ENCODE results near the gene HCFC1.

The HCFC1 gene

GRCh38 chrX:153966283-153966688, 5.3 kb downstream of the HCFC1 start:
- H3K4me3 ChIP-seq (ENCODE audit: extremely low read depth, insufficient read depth, low read length, poor library complexity, severe bottlenecking), result no peak overlapping the region
- H3K36me3 ChIP-seq (ENCODE audit: control insufficient read depth, insufficient read depth, low read length), result peaks cover 57% of the 10 kb centered on the region
- no peaks in the 10 kb centered on the region for H3K9me3 ChIP-seq (ENCODE audit: control insufficient read depth, low read length)
- 97 to 100% methylated on average over 4 to 12 of the region's 15 CpGs for WGBS, 2 experiments (ENCODE audit: insufficient coverage in 2 of 2)
- H3K27ac ChIP-seq (ENCODE audit: low read depth, low read length, severe bottlenecking), result no peak overlapping the region
- H3K4me1 ChIP-seq (ENCODE audit: control insufficient read depth, insufficient read depth, low read length, poor library complexity, severe bottlenecking), result peaks cover 25% of the 10 kb centered on the region

GRCh38 chrX:153965406-153965805, 6.2 kb downstream of the HCFC1 start:
- Histone ChIP-seq H3K36me3 (ENCODE audit: control insufficient read depth, insufficient read depth, low read length) (peaks cover 65% of the 10 kb centered on the region), H3K4me1 (ENCODE audit: control insufficient read depth, insufficient read depth, low read length, poor library complexity, severe bottlenecking) (peaks cover 25% of the 10 kb centered on the region)
- WGBS, 2 experiments (ENCODE audit: insufficient coverage in 2 of 2), result 100% methylated on average over 1 of the region's 5 CpGs; no CpG with 5 or more reads in 1 of the 2 experiments

GRCh38 chrX:153964105-153964504, 7.5 kb downstream of the HCFC1 start:
- WGBS, 2 experiments (ENCODE audit: insufficient coverage in 2 of 2), result 100% methylated on average over 4 of the region's 14 CpGs; no CpG with 5 or more reads in 1 of the 2 experiments
- no peak overlapping the region for H3K27ac ChIP-seq (ENCODE audit: low read depth, low read length, severe bottlenecking)
- H3K9me3 ChIP-seq (ENCODE audit: control insufficient read depth, low read length), result no peaks in the 10 kb centered on the region
- H3K4me3 ChIP-seq (ENCODE audit: extremely low read depth, insufficient read depth, low read length, poor library complexity, severe bottlenecking), result no peak overlapping the region
- H3K36me3 ChIP-seq (ENCODE audit: control insufficient read depth, insufficient read depth, low read length), result peaks cover 75% of the 10 kb centered on the region
- H3K4me1 ChIP-seq (ENCODE audit: control insufficient read depth, insufficient read depth, low read length, poor library complexity, severe bottlenecking), result peaks cover 24% of the 10 kb centered on the region

More at GRCh38 chrX:153965406-153965805, 6.2 kb downstream of the HCFC1 start:
- H3K9me3 ChIP-seq (ENCODE audit: control insufficient read depth, low read length), result no peaks in the 10 kb centered on the region
- no peak overlapping the region for H3K27ac ChIP-seq (ENCODE audit: low read depth, low read length, severe bottlenecking)
- no peak overlapping the region for H3K4me3 ChIP-seq (ENCODE audit: extremely low read depth, insufficient read depth, low read length, poor library complexity, severe bottlenecking)

- Histone ChIP-seq H3K4me1 (ENCODE audit: control insufficient read depth, insufficient read depth, low read length, poor library complexity, severe bottlenecking) (peaks cover 18% of the 10 kb centered on the region), H3K9me3 (ENCODE audit: control insufficient read depth, low read length) (no peaks in the 10 kb centered on the region), H3K27ac (ENCODE audit: low read depth, low read length, severe bottlenecking) (no peak overlapping the region), H3K36me3 (ENCODE audit: control insufficient read depth, insufficient read depth, low read length) (peaks cover 79% of the 10 kb centered on the region), H3K4me3 (ENCODE audit: extremely low read depth, insufficient read depth, low read length, poor library complexity, severe bottlenecking) (no peak overlapping the region)
- 97% methylated on average over 4 to 7 of the region's 12 CpGs for WGBS, 2 experiments (ENCODE audit: insufficient coverage in 2 of 2)
Observed at GRCh38 chrX:153963546-153963945, 8.1 kb downstream of the HCFC1 start.

GRCh38 chrX:153961292-153961691, 10.3 kb downstream of the HCFC1 start:
- Histone ChIP-seq H3K27ac (ENCODE audit: low read depth, low read length, severe bottlenecking) (no peak overlapping the region), H3K4me3 (ENCODE audit: extremely low read depth, insufficient read depth, low read length, poor library complexity, severe bottlenecking) (no peak overlapping the region), H3K9me3 (ENCODE audit: control insufficient read depth, low read length) (no peaks in the 10 kb centered on the region), H3K4me1 (ENCODE audit: control insufficient read depth, insufficient read depth, low read length, poor library complexity, severe bottlenecking) (peaks cover under 1% of the 10 kb centered on the region), H3K36me3 (ENCODE audit: control insufficient read depth, insufficient read depth, low read length) (peaks cover 83% of the 10 kb centered on the region)
- 90 to 100% methylated on average over 2 to 7 of the region's 11 CpGs for WGBS, 2 experiments (ENCODE audit: insufficient coverage in 2 of 2)

GRCh38 chrX:153960786-153961185, 10.8 kb downstream of the HCFC1 start:
- Histone ChIP-seq H3K4me1 (ENCODE audit: control insufficient read depth, insufficient read depth, low read length, poor library complexity, severe bottlenecking) (no peaks in the 10 kb centered on the region), H3K9me3 (ENCODE audit: control insufficient read depth, low read length) (no peaks in the 10 kb centered on the region), H3K4me3 (ENCODE audit: extremely low read depth, insufficient read depth, low read length, poor library complexity, severe bottlenecking) (no peak overlapping the region), H3K36me3 (ENCODE audit: control insufficient read depth, insufficient read depth, low read length) (peaks cover 87% of the 10 kb centered on the region), H3K27ac (ENCODE audit: low read depth, low read length, severe bottlenecking) (no peak overlapping the region)
- WGBS, 2 experiments (ENCODE audit: insufficient coverage in 2 of 2), result 95 to 97% methylated on average over 16 to 22 of the region's 22 CpGs

GRCh38 chrX:153960077-153960476, 11.5 kb downstream of the HCFC1 start:
- no peaks in the 10 kb centered on the region for H3K9me3 ChIP-seq (ENCODE audit: control insufficient read depth, low read length)
- H3K27ac ChIP-seq (ENCODE audit: low read depth, low read length, severe bottlenecking), result no peak overlapping the region
- H3K4me3 ChIP-seq (ENCODE audit: extremely low read depth, insufficient read depth, low read length, poor library complexity, severe bottlenecking), result no peak overlapping the region
- 100% methylated on average over 3 of the region's 16 CpGs; no CpG with 5 or more reads in 1 of the 2 experiments for WGBS, 2 experiments (ENCODE audit: insufficient coverage in 2 of 2)
- H3K4me1 ChIP-seq (ENCODE audit: control insufficient read depth, insufficient read depth, low read length, poor library complexity, severe bottlenecking), result no peaks in the 10 kb centered on the region
- H3K36me3 ChIP-seq (ENCODE audit: control insufficient read depth, insufficient read depth, low read length), result peaks cover 85% of the 10 kb centered on the region

- Histone ChIP-seq H3K4me3 (ENCODE audit: extremely low read depth, insufficient read depth, low read length, poor library complexity, severe bottlenecking) (no peak overlapping the region), H3K9me3 (ENCODE audit: control insufficient read depth, low read length) (no peaks in the 10 kb centered on the region), H3K36me3 (ENCODE audit: control insufficient read depth, insufficient read depth, low read length) (peaks cover 81% of the 10 kb centered on the region), H3K4me1 (ENCODE audit: control insufficient read depth, insufficient read depth, low read length, poor library complexity, severe bottlenecking) (no peaks in the 10 kb centered on the region), H3K27ac (ENCODE audit: low read depth, low read length, severe bottlenecking) (no peak overlapping the region)
- WGBS, 2 experiments (ENCODE audit: insufficient coverage in 2 of 2), result 98 to 100% methylated on average over 2 to 10 of the region's 15 CpGs
Observed at GRCh38 chrX:153959649-153960048, 12.0 kb downstream of the HCFC1 start.

GRCh38 chrX:153958605-153959004, 13.0 kb downstream of the HCFC1 start:
- no peak overlapping the region for H3K27ac ChIP-seq (ENCODE audit: low read depth, low read length, severe bottlenecking)
- no peak overlapping the region for H3K4me3 ChIP-seq (ENCODE audit: extremely low read depth, insufficient read depth, low read length, poor library complexity, severe bottlenecking)
- H3K9me3 ChIP-seq (ENCODE audit: control insufficient read depth, low read length), result no peaks in the 10 kb centered on the region
- WGBS, 2 experiments (ENCODE audit: insufficient coverage in 2 of 2), result 95 to 99% methylated on average over 12 of the region's 14 CpGs
- H3K4me1 ChIP-seq (ENCODE audit: control insufficient read depth, insufficient read depth, low read length, poor library complexity, severe bottlenecking), result no peaks in the 10 kb centered on the region
- peaks cover 77% of the 10 kb centered on the region for H3K36me3 ChIP-seq (ENCODE audit: control insufficient read depth, insufficient read depth, low read length)

GRCh38 chrX:153957224-153957623, 14.4 kb downstream of the HCFC1 start:
- Histone ChIP-seq H3K36me3 (ENCODE audit: control insufficient read depth, insufficient read depth, low read length) (peaks cover 73% of the 10 kb centered on the region), H3K4me3 (ENCODE audit: extremely low read depth, insufficient read depth, low read length, poor library complexity, severe bottlenecking) (no peak overlapping the region)
- 100% methylated on average over 3 of the region's 17 CpGs; no CpG with 5 or more reads in 1 of the 2 experiments for WGBS, 2 experiments (ENCODE audit: insufficient coverage in 2 of 2)

GRCh38 chrX:153956044-153956907, 15.3 kb downstream of the HCFC1 start:
- Histone ChIP-seq H3K36me3 (ENCODE audit: control insufficient read depth, insufficient read depth, low read length) (peaks cover 73% of the 10 kb centered on the region), H3K4me1 (ENCODE audit: control insufficient read depth, insufficient read depth, low read length, poor library complexity, severe bottlenecking) (no peaks in the 10 kb centered on the region), H3K27ac (ENCODE audit: low read depth, low read length, severe bottlenecking) (no peak overlapping the region), H3K9me3 (ENCODE audit: control insufficient read depth, low read length) (no peaks in the 10 kb centered on the region), H3K4me3 (ENCODE audit: extremely low read depth, insufficient read depth, low read length, poor library complexity, severe bottlenecking) (no peak overlapping the region)
- 94 to 97% methylated on average over 6 to 16 of the region's 35 CpGs for WGBS, 2 experiments (ENCODE audit: insufficient coverage in 2 of 2)

More at GRCh38 chrX:153957224-153957623, 14.4 kb downstream of the HCFC1 start:
- no peak overlapping the region for H3K27ac ChIP-seq (ENCODE audit: low read depth, low read length, severe bottlenecking)
- H3K9me3 ChIP-seq (ENCODE audit: control insufficient read depth, low read length), result no peaks in the 10 kb centered on the region
- no peaks in the 10 kb centered on the region for H3K4me1 ChIP-seq (ENCODE audit: control insufficient read depth, insufficient read depth, low read length, poor library complexity, severe bottlenecking)
